CD4-positive, CD25-positive, alpha-beta regulatory T cell (primary cell): ENCODE data around the gene RDH16. TPM values are rescaled to one million over a fixed set of nuclear protein-coding genes. Genes with fewer than 3 reads are reported as not detected.
A peak's percentile ranks its signal among the peaks of the same experiment; 100 is the strongest.

Experiments used
- ATAC-seq, 2 donors: fragments of 150-1000 bp; cut with Tn5 transposase; one replicate each; pipeline ENCODE4 v1.10.0; 2021; ENCODE audit warnings: low read depth in 2 of 2, moderate number of reproducible peaks in 2 of 2, moderate library complexity in 1 of 2
- DNase-seq, 3 donors: peaks; one replicate each; pipeline versions ENCODE4 v3.0.0 to v3.0.0-alpha.2; 2012 to 2022; ENCODE audit warnings: mixed read lengths in 1 of 3
- H3K27ac ChIP-seq: one replicate; pipeline ENCODE4 v1.7.0; 2013; ENCODE audit warnings: mild to moderate bottlenecking, low read length; ENCODE audit not compliant: insufficient read depth, poor library complexity, severe bottlenecking
- H3K27me3 ChIP-seq: one replicate; pipeline ENCODE4 v1.7.0; 2013; ENCODE audit warnings: low read length; ENCODE audit not compliant: control insufficient read depth, insufficient read depth
- H3K36me3 ChIP-seq: one replicate; pipeline ENCODE4 v1.7.0; 2013; ENCODE audit warnings: mild to moderate bottlenecking, low read length, moderate library complexity; ENCODE audit not compliant: control insufficient read depth, insufficient read depth
- H3K4me1 ChIP-seq: 2 replicates; pipeline ENCODE4 v1.7.0; 2013; ENCODE audit warnings: mild to moderate bottlenecking, low read length; ENCODE audit not compliant: insufficient read depth, control insufficient read depth, poor library complexity, severe bottlenecking
- H3K4me3 ChIP-seq: one replicate; pipeline ENCODE4 v1.7.0; 2013; ENCODE audit warnings: low read depth, mild to moderate bottlenecking, low read length, moderate library complexity
- H3K9me3 ChIP-seq, 2 experiments: 1 replicate in 1 of 2; 2 replicates in 1 of 2; pipeline ENCODE4 v1.7.0; 2013; ENCODE audit warnings: low read length in 2 of 2, mild to moderate bottlenecking in 1 of 2, moderate library complexity in 1 of 2; ENCODE audit not compliant: control insufficient read depth in 2 of 2
- H3K27ac Mint-ChIP-seq, 3 donors: one replicate each; pipeline ENCODE4 v1.8.0; 2020 to 2022; ENCODE audit warnings: mild to moderate bottlenecking in 3 of 3, mixed read lengths in 3 of 3, moderate library complexity in 2 of 3
- H3K27me3 Mint-ChIP-seq: one replicate; pipeline ENCODE4 v1.8.0; 2022; ENCODE audit warnings: mild to moderate bottlenecking, mixed read lengths
- H3K36me3 Mint-ChIP-seq: one replicate; pipeline ENCODE4 v1.8.0; 2020; ENCODE audit warnings: mixed read lengths
- H3K4me1 Mint-ChIP-seq, 4 donors: one replicate each; pipeline ENCODE4 v1.8.0; 2020 to 2022; ENCODE audit warnings: mixed read lengths in 4 of 4, mild to moderate bottlenecking in 1 of 4
- H3K4me3 Mint-ChIP-seq, 4 donors: one replicate each; pipeline ENCODE4 v1.8.0; 2020 to 2022; ENCODE audit warnings: mild to moderate bottlenecking in 4 of 4, mixed read lengths in 4 of 4, moderate library complexity in 3 of 4
- H3K9me3 Mint-ChIP-seq, 7 donors: one replicate each; pipeline ENCODE4 v1.8.0; 2020 to 2022; ENCODE audit warnings: mixed read lengths in 7 of 7, mild to moderate bottlenecking in 3 of 7, moderate library complexity in 2 of 7
- polyA plus RNA-seq, 4 donors: library from polyadenylated mRNA; unstranded; fragments of 300-500 nt; fragmentation: Illumina TruSeq; gene quantifications; one replicate each; pipeline ENCODE4 v1.2.3, GENCODE V29; 2021
- total RNA-seq: library from RNA; stranded (reverse); gene quantifications from one replicate; pipeline ENCODE4 v1.2.3, GENCODE V29; 2022

Gene RDH16
- total and polyA plus RNA-seq, 5 donors from 2014 or later: 0.10 to 0.79 (median 0.56) TPM; not detected in 1

DNA sequence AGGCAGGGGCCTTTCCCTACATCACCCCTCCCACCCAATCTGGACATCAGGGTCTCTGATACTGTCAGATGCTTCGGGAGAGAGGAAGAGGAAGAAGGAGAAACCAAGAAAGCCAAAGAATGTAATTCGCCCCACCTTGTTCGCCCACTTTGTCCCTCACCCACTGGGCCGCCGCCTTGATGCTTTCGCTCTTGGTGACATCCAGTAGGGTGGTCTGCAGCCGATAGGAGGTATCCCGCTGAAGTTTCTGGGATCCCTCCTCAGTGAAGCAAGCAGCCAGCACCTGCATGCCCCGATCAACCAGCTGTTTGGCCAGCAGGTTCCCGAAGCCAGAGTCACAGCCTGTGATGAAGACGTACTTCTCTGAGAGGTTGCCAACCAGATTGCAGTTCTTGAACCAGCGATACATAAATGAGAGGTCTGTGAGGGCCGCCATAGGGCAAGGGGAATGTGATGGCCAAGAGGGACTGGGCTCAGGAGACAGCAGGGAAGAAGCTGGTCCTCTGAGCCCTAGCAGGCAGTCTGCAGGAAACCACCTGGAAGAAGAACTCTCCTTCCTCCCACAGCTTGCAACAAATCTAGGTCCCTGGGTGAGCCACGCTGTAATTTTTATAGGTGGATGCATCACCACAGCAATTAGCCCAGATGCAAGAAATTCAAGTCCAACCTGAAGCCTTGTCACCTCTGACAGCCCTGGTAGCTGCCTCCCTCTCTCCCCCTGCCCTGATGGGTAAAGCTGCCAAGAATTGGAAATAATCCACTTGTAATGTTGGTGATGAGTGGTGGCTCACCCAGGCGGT lies 23.4 kb downstream of the RDH16 start, which contains the start of gene SDR9C7:
Gene SDR9C7, minus strand, starts transcription at position 583 of the 800 bp plus-strand sequence. Its CDS starts 147 bp downstream, at position 436.
- H3K27me3 Mint-ChIP-seq: peaks cover 21% of the 10 kb centered on the region

DNA sequence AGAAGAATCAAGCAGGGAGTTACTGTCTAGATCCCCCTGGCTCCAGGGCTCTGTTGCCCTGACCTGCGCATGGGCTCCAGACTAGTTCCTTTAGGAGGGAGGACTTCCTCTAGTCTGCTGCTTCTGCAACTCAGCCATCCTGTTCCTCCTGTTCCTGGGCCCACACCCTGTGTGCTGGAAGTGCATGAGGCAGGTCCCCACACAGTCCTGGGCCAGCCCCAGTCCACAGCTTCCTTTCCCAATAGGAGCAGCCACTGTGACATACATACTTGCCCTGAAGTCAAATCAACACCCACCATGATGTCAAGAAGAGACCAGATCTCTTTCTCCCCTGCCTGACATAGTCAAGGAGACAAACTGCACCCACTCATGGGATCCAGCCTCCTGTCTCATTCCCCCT lies 24.5 kb downstream of the RDH16 start:
- DNase-seq (no peak), ATAC-seq (no peak)
- H3K4me3 Mint-ChIP-seq: no peak overlapping the region
- Histone ChIP-seq H3K36me3 (no peaks in the 10 kb centered on the region), H3K27me3 (no peaks in the 10 kb centered on the region), H3K4me1 (no peaks in the 10 kb centered on the region), H3K27ac (no peak overlapping the region), H3K4me3 (no peak overlapping the region), H3K9me3 (no peaks in the 10 kb centered on the region)
- peaks cover 16% of the 10 kb centered on the region for H3K27me3 Mint-ChIP-seq
- H3K4me1 Mint-ChIP-seq: peaks cover 0 to 13% (median 5%) of the 10 kb centered on the region in 4 donors
- peaks cover 0 to 2% (median 0%) of the 10 kb centered on the region in 7 donors for H3K9me3 Mint-ChIP-seq
- H3K27ac Mint-ChIP-seq: peak overlapping the region in 1 of 3 donors; percentile 66
- no peaks in the 10 kb centered on the region for H3K36me3 Mint-ChIP-seq

More for the DNA sequence above, 23.4 kb downstream of the RDH16 start, which contains the start of gene SDR9C7:
- no peak for ATAC-seq
- H3K9me3 ChIP-seq: no peaks in the 10 kb centered on the region
- H3K36me3 ChIP-seq: no peaks in the 10 kb centered on the region
- Mint-ChIP-seq H3K4me3 (no peak within 1 kb of the TSS), H3K9me3 (peaks cover 0 to 2% (median 0%) of the 10 kb centered on the region in 7 donors), H3K27ac (no peak within 1 kb of the TSS), H3K4me1 (peaks cover 0 to 9% (median 2%) of the 10 kb centered on the region in 4 donors), H3K36me3 (no peaks in the 10 kb centered on the region)
- H3K4me3 ChIP-seq: no peak within 1 kb of the TSS
- H3K27ac ChIP-seq: no peak within 1 kb of the TSS
- no peaks in the 10 kb centered on the region for H3K4me1 ChIP-seq
- no peaks in the 10 kb centered on the region for H3K27me3 ChIP-seq
- DNase-seq: no peak

DNA sequence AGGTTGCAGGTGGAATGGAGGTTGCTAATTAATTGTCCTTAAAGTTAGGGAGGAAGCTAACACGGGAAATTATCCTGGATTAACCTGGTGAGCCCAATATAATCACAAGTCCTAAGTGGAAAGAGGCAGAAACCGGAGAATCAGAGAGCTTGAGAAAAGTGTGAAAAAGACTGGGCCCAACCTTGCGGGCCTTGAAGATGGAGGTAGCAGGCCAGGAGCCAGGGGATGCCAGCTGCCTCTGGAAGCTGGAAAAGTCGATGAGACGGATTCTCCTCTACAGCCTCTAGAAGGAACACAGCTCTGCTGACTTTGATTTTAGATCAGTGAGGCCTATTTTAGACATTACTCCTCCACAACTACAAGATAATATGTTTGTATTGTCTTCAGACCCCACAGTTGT lies 25.3 kb downstream of the RDH16 start:
- Histone ChIP-seq H3K27me3 (no peaks in the 10 kb centered on the region), H3K9me3 (no peaks in the 10 kb centered on the region), H3K27ac (no peak overlapping the region), H3K4me3 (no peak overlapping the region), H3K36me3 (no peaks in the 10 kb centered on the region), H3K4me1 (no peaks in the 10 kb centered on the region)
- Mint-ChIP-seq H3K4me3 (no peak overlapping the region), H3K36me3 (no peaks in the 10 kb centered on the region), H3K4me1 (peaks cover 0 to 13% (median 5%) of the 10 kb centered on the region in 4 donors), H3K9me3 (peaks cover 0 to 4% (median 0%) of the 10 kb centered on the region in 7 donors), H3K27ac (no peak overlapping the region), H3K27me3 (peaks cover 16% of the 10 kb centered on the region)
- DNase-seq: no peak
- no peak for ATAC-seq

DNA sequence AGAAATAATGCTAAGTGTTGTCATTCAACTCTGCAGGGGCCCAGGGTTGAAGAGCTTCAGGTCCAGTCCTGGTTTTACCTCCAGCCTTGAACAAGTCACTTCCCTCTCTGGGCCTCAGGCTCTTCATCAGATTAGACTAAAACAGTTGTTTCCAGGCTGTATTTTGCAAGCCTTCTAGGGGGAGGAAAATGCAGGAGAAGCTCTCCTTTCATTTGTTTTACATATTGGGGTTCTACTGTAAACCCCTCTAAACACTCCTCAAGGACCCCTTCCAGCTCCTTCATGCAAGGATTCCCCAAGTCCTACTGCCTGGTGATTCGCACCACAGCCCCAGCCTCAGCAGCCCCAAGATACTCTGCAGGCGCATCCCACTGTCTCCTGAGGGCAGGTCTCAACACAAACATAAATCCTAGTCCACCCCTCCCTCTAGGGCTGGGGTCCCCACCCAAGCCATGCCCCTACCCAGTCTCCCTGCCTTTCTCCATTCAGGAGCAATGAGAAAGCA lies 25.9 kb downstream of the RDH16 start:
- Histone ChIP-seq H3K27me3 (no peaks in the 10 kb centered on the region), H3K9me3 (no peaks in the 10 kb centered on the region), H3K4me3 (no peak overlapping the region), H3K36me3 (no peaks in the 10 kb centered on the region), H3K4me1 (no peaks in the 10 kb centered on the region), H3K27ac (no peak overlapping the region)
- Mint-ChIP-seq H3K4me3 (no peak overlapping the region), H3K9me3 (peaks cover 0 to 4% (median 0%) of the 10 kb centered on the region in 7 donors), H3K27me3 (peaks cover 16% of the 10 kb centered on the region), H3K27ac (no peak overlapping the region), H3K36me3 (no peaks in the 10 kb centered on the region), H3K4me1 (peaks cover 0 to 13% (median 5%) of the 10 kb centered on the region in 4 donors)
- peak in 2 of 3 donors; percentile 4 to 55 for DNase-seq
- ATAC-seq: no peak

DNA sequence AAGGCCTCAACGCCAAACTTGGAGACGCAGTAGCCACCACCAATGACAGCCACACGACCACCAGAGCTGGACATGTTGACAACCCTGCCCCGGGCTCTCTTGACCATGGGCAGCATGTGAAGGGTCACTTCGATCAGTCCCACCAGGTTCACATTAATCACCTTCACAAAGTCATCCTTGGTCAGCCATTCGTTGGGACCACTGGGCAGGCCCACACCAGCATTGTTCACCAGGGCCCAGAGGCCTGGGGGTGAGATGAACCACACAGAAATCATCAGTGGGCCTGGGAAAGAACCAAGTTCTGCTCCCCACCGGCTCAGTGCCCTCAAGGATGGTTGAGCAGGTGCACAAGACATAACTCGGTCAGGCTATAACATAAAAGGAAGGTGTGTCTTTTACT lies 27.2 kb downstream of the RDH16 start:
- ATAC-seq (no peak), DNase-seq (no peak)
- H3K27me3 ChIP-seq: no peaks in the 10 kb centered on the region
- H3K4me1 Mint-ChIP-seq: peaks cover 0 to 13% (median 5%) of the 10 kb centered on the region in 4 donors
- H3K4me3 Mint-ChIP-seq: no peak overlapping the region
- H3K36me3 Mint-ChIP-seq: no peaks in the 10 kb centered on the region
- H3K4me1 ChIP-seq: no peaks in the 10 kb centered on the region
- H3K9me3 ChIP-seq: no peaks in the 10 kb centered on the region
- no peak overlapping the region for H3K4me3 ChIP-seq
- H3K9me3 Mint-ChIP-seq: peaks cover 0 to 4% (median 0%) of the 10 kb centered on the region in 7 donors
- no peak overlapping the region for H3K27ac ChIP-seq
- H3K27ac Mint-ChIP-seq: no peak overlapping the region
- H3K36me3 ChIP-seq: no peaks in the 10 kb centered on the region
- peaks cover 14% of the 10 kb centered on the region for H3K27me3 Mint-ChIP-seq

DNA sequence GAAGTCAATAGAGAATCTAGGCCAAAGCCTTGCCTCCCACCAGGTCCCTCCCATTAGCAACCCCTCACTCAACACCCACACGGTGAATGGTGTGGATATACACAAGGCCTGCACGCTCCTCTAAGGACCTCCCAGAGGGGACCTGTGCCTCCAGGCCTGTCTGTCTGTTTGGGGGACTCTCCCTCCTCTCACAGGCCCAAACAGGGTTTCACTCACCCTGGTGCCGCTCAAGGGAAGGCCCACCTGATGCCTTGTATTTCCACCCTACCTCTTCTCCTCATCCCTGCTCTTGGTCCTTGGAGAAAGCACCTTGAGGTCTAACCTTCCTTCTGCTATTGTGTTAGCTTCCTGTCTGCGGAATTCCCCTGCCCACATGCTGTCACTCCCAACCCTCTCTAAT lies 27.6 kb downstream of the RDH16 start:
- no peak overlapping the region for H3K27ac Mint-ChIP-seq
- no peak overlapping the region for H3K4me3 ChIP-seq
- ATAC-seq (no peak), DNase-seq (no peak)
- peaks cover 10% of the 10 kb centered on the region for H3K27me3 Mint-ChIP-seq
- H3K27me3 ChIP-seq: no peaks in the 10 kb centered on the region
- H3K36me3 ChIP-seq: no peaks in the 10 kb centered on the region
- peaks cover 0 to 13% (median 5%) of the 10 kb centered on the region in 4 donors for H3K4me1 Mint-ChIP-seq
- H3K4me3 Mint-ChIP-seq: no peak overlapping the region
- no peak overlapping the region for H3K27ac ChIP-seq
- no peaks in the 10 kb centered on the region for H3K4me1 ChIP-seq
- H3K9me3 ChIP-seq: no peaks in the 10 kb centered on the region
- peaks cover 0 to 4% (median 0%) of the 10 kb centered on the region in 7 donors for H3K9me3 Mint-ChIP-seq
- H3K36me3 Mint-ChIP-seq: no peaks in the 10 kb centered on the region

DNA sequence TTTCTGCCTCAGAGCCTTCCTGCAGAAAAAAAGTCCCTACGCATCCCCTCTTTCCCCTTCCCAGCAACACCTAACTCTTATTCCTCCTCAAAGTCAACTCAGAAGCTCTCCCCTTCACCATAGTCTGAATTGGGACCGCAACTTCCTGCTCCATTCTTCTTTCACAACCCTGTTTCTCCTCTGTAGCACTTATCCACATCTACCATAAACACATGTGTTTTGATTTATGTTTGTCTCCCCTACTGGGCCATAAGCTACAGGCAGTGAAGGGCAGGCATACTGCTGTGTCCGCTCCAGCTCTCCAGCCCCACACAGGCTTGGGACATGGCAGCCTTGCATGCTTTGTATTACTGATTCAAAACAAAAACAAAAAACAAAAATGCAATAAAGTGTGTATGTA lies 29.1 kb downstream of the RDH16 start:
- no peak overlapping the region for H3K27ac ChIP-seq
- no peak overlapping the region for H3K4me3 Mint-ChIP-seq
- H3K36me3 Mint-ChIP-seq: no peaks in the 10 kb centered on the region
- ATAC-seq (no peak), DNase-seq (no peak)
- H3K4me1 ChIP-seq: no peaks in the 10 kb centered on the region
- no peaks in the 10 kb centered on the region for H3K27me3 ChIP-seq
- peaks cover 0 to 4% (median 0%) of the 10 kb centered on the region in 7 donors for H3K9me3 Mint-ChIP-seq
- no peak overlapping the region for H3K4me3 ChIP-seq
- H3K27me3 Mint-ChIP-seq: no peaks in the 10 kb centered on the region
- peaks cover 0 to 13% (median 5%) of the 10 kb centered on the region in 4 donors for H3K4me1 Mint-ChIP-seq
- H3K27ac Mint-ChIP-seq: no peak overlapping the region
- H3K9me3 ChIP-seq: no peaks in the 10 kb centered on the region
- no peaks in the 10 kb centered on the region for H3K36me3 ChIP-seq
